HCT116 (cell line): ENCODE measurements around the gene GK. TPM values are rescaled to one million over a fixed set of nuclear protein-coding genes. Genes with fewer than 3 reads are reported as not detected.

ENCODE experiments used
- ATAC-seq: fragments of 200-7000 bp; cut with Tn5 transposase; 2 replicates; pipeline ENCODE4 v1.9.1; 2020; ENCODE audit warnings: mild to moderate bottlenecking, moderate library complexity
- BruUV-seq: library from RNA; stranded (reverse); fragments of 400-500 nt; replicated peaks from 2 replicates; lab custom pipeline; 2021; lab: Mats Ljungman, UMichigan
- CTCF ChIA-PET: fragments of 300-600 bp; sonication (Branson Sonifier 250); formaldehyde crosslinking; loops from one replicate; lab custom pipeline; 2021; ENCODE audit warnings: antibody characterized with exemption; lab: Charles Lee
- POLR2A ChIA-PET: fragments of 300-600, 350-600 bp; sonication (Branson Sonifier 250); formaldehyde crosslinking; loops from one replicate; lab custom pipeline; 2021; ENCODE audit warnings: antibody characterized with exemption; lab: Charles Lee
- RAD21 ChIA-PET, 2 experiments: fragments of 300-600 bp; sonication (Branson Sonifier 250); formaldehyde crosslinking; loops; one replicate each; lab custom pipeline; 2023; ENCODE audit warnings: low total read pairs in 2 of 2; ENCODE audit not compliant: uncharacterized antibody in 2 of 2, unreplicated experiment in 2 of 2, low non-redundant PET in 1 of 2; lab: Charles Lee
- DNase-seq: peaks from one replicate; pipeline ENCODE4 v3.0.0-alpha.2; 2010; ENCODE audit warnings: low read depth, low spot score
- H2AFZ ChIP-seq: fragments of 200-600 bp; shearing (Covaris generic), sonication (generic); 2 replicates; pipeline ENCODE4 v1.6.1; 2017; ENCODE audit warnings: low read depth, mixed run types, mixed read lengths, antibody characterized with exemption, low read length; ENCODE audit not compliant: poor library complexity, severe bottlenecking
- H3K27ac ChIP-seq: 2 replicates; pipeline ENCODE4 v1.5.1; 2012; ENCODE audit warnings: low read depth, low read length
- H3K27me3 ChIP-seq: fragments of 200-600 bp; sonication (generic); 2 replicates; pipeline ENCODE4 v1.6.1; 2016; ENCODE audit warnings: mixed run types, low read length, mixed read lengths; ENCODE audit not compliant: insufficient read depth
- H3K36me3 ChIP-seq, 2 experiments: fragments of 200-500 bp in 1 of 2; fragments of 200-600 bp in 1 of 2; sonication (Bioruptor generic) in 1 of 2; sonication (generic) in 1 of 2; 2 replicates each; pipeline versions ENCODE4 v1.5.1 to v1.6.1; 2014 to 2016; ENCODE audit warnings: low read length in 2 of 2, inconsistent platforms in 1 of 2, mixed read lengths in 1 of 2, mixed run types in 1 of 2; ENCODE audit not compliant: insufficient read depth in 2 of 2, control insufficient read depth in 1 of 2
- H3K4me1 ChIP-seq, 2 experiments: fragments of 200-600 bp in 1 of 2; sonication (generic) in 1 of 2; 2 replicates each; pipeline versions ENCODE4 v1.5.1 to v1.6.1; 2012 to 2017; ENCODE audit warnings: low read length in 2 of 2, inconsistent platforms in 1 of 2, mild to moderate bottlenecking in 1 of 2, mixed read lengths in 1 of 2, mixed run types in 1 of 2, moderate library complexity in 1 of 2; ENCODE audit not compliant: insufficient read depth in 2 of 2, control insufficient read depth in 1 of 2
- H3K4me2 ChIP-seq: fragments of 200-600 bp; sonication (generic); 2 replicates; pipeline ENCODE4 v1.6.1; 2017; ENCODE audit warnings: mixed run types, low read length, mixed read lengths
- H3K4me3 ChIP-seq, 2 experiments: fragments of 200-600 bp in 1 of 2; sonication (generic) in 1 of 2; replicated peaks in 1 of 2; 2 replicates each; pipeline ENCODE4 v1.5.1; 2011 to 2016; ENCODE audit warnings: low read length in 2 of 2, control low read depth in 1 of 2, low read depth in 1 of 2, mild to moderate bottlenecking in 1 of 2, mixed read lengths in 1 of 2, mixed run types in 1 of 2
- H3K79me2 ChIP-seq: fragments of 200-600 bp; sonication (generic); 2 replicates; pipeline ENCODE4 v1.6.1; 2017; ENCODE audit warnings: mild to moderate bottlenecking, mixed run types, low read length, moderate library complexity, mixed read lengths; ENCODE audit not compliant: insufficient read depth
- H3K9ac ChIP-seq: fragments of 200-600 bp; sonication (generic); 2 replicates; pipeline ENCODE4 v1.6.1; 2016; ENCODE audit warnings: low read length, mixed read lengths
- H3K9me2 ChIP-seq: fragments of 200-600 bp; sonication (generic), shearing (Covaris generic); 2 replicates; pipeline ENCODE4 v1.6.1; 2017; ENCODE audit warnings: mixed run types, mild to moderate bottlenecking, moderate library complexity; ENCODE audit not compliant: insufficient read depth
- H3K9me3 ChIP-seq, 2 experiments: fragments of 200-500 bp in 1 of 2; fragments of 200-600 bp in 1 of 2; sonication (Bioruptor generic) in 1 of 2; sonication (generic) in 1 of 2; 2 replicates each; pipeline ENCODE4 v1.6.1; 2014 to 2017; ENCODE audit warnings: low read length in 2 of 2, mixed read lengths in 2 of 2, inconsistent platforms in 1 of 2, low read depth in 1 of 2, mild to moderate bottlenecking in 1 of 2, mixed run types in 1 of 2, moderate library complexity in 1 of 2; ENCODE audit not compliant: control insufficient read depth in 1 of 2, insufficient read depth in 1 of 2
- H4K20me1 ChIP-seq: fragments of 200-600 bp; sonication (generic), shearing (Covaris generic); 2 replicates; pipeline ENCODE4 v1.6.1; 2017; ENCODE audit warnings: mixed run types, mild to moderate bottlenecking, moderate library complexity; ENCODE audit not compliant: insufficient read depth
- CBX3 ChIP-seq: IDR thresholded peaks from 2 replicates; pipeline ENCODE4 v1.6.1; 2012; ENCODE audit warnings: low read depth
- CEBPB ChIP-seq: IDR thresholded peaks from 2 replicates; pipeline ENCODE4 v1.6.1; 2012; ENCODE audit warnings: low read depth
- ELF1 ChIP-seq: IDR thresholded peaks from 2 replicates; pipeline ENCODE4 v1.6.1; 2012; ENCODE audit warnings: low read depth, borderline replicate concordance
- EZH2phosphoT487 ChIP-seq: fragments of 200-600 bp; IDR thresholded peaks from 2 replicates; pipeline ENCODE4 v1.6.1; 2018; ENCODE audit warnings: antibody characterized with exemption, borderline replicate concordance
- FOSL1 ChIP-seq: IDR thresholded peaks from 2 replicates; pipeline ENCODE4 v1.6.1; 2012; ENCODE audit warnings: low read depth
- JUND ChIP-seq: IDR thresholded peaks from 2 replicates; pipeline ENCODE4 v1.6.1; 2012
- MAX ChIP-seq: IDR thresholded peaks from 2 replicates; pipeline ENCODE4 v1.6.1; 2012
- POLR2A ChIP-seq: IDR thresholded peaks from 2 replicates; pipeline ENCODE4 v1.7.0; 2011; ENCODE audit warnings: borderline replicate concordance; ENCODE audit not compliant: insufficient read depth, insufficient read length; ENCODE audit errors: extremely low read depth
- POLR2AphosphoS5 ChIP-seq: IDR thresholded peaks from 2 replicates; pipeline ENCODE4 v1.6.1; 2011; ENCODE audit warnings: mild to moderate bottlenecking, low read depth, low read length, moderate library complexity
- SIN3A ChIP-seq: IDR thresholded peaks from 2 replicates; pipeline ENCODE4 v1.6.1; 2012; ENCODE audit warnings: low read depth
- YY1 ChIP-seq: IDR thresholded peaks from 2 replicates; pipeline ENCODE4 v1.6.1; 2011; ENCODE audit warnings: low read length, low read depth, moderate library complexity, mild to moderate bottlenecking; ENCODE audit not compliant: insufficient replicate concordance; ENCODE audit errors: extremely low read depth
- ZBTB33 ChIP-seq: IDR thresholded peaks from 2 replicates; pipeline ENCODE4 v1.6.1; 2011; ENCODE audit warnings: mild to moderate bottlenecking, low read length, moderate library complexity; ENCODE audit not compliant: insufficient replicate concordance; ENCODE audit errors: extremely low read depth
- ZFX ChIP-seq: fragments of 450-650 bp; IDR thresholded peaks from 2 replicates; pipeline ENCODE4 v1.6.1; 2017
- ZNF274 ChIP-seq: fragments of 200-500 bp; sonication (Bioruptor generic); IDR thresholded peaks from 2 replicates; pipeline ENCODE4 v1.6.1; 2014; ENCODE audit warnings: mild to moderate bottlenecking, low read depth, low read length, inconsistent platforms
- intact Hi-C: fragments of 100-400 bp; cut with micrococcal nuclease; formaldehyde crosslinking; loops from 2 replicates; pipeline ENCODE4 v1.10.0; 2022
- total RNA-seq: library from RNA; stranded (reverse); gene quantifications from one replicate; pipeline ENCODE4 v1.2.1, GENCODE V29; 2021; ENCODE audit not compliant: unreplicated experiment

GK gene
- total RNA-seq, 1 experiment from 2014 or later: 4.3 TPM

- no peak overlapping the region for H3K4me3 ChIP-seq
- CTCF ChIA-PET: no interaction called here
- TF ChIP-seq JUND (no peak), CBX3 (no peak), YY1 (no peak), FOSL1 (no peak), MAX (no peak), POLR2A (no peak), ZBTB33 (no peak), ZFX (no peak), SIN3A (no peak), EZH2phosphoT487 (no peak), POLR2AphosphoS5 (no peak), ZNF274 (no peak), ELF1 (no peak), CEBPB (no peak)
- TF ChIP-seq, all 23 proteins: peak for 0
- Histone ChIP-seq H3K9me3 (no peaks in the 10 kb centered on the region), H3K36me3 (no peaks in the 10 kb centered on the region), H2AFZ (no peak overlapping the region), H3K27ac (no peak overlapping the region), H3K4me2 (no peak overlapping the region), H3K9ac (no peak overlapping the region), H3K9me2 (no peaks in the 10 kb centered on the region), H3K27me3 (no peaks in the 10 kb centered on the region), H3K79me2 (no peaks in the 10 kb centered on the region), H3K4me1 (no peaks in the 10 kb centered on the region), H4K20me1 (no peaks in the 10 kb centered on the region)
- no TSS peak for BruUV-seq
- intact Hi-C loops: no loop called here
- ATAC-seq (no peak), DNase-seq (no peak)
- ChIA-PET POLR2A (no interaction called here), RAD21 (no interaction called here)
Measured at GRCh38 chrX:30643313-30643821, 9.9 kb upstream of the GK start.
